Adipose tissue (tissue), 3 donors: ENCODE measurements around the gene COL13A1. TPM values are rescaled to one million over a fixed set of nuclear protein-coding genes. Genes with fewer than 3 reads are reported as not detected.

Experiments used
- H3K27ac ChIP-seq: one replicate; pipeline ENCODE4 v1.5.1; 2013; ENCODE audit warnings: low read depth, low read length
- WGBS, 3 donors: extraction: QIAGEN DNeasy Blood & Tissue Kit; methylation state at CpG; one replicate each; pipeline ENCODE4 v1.1.7; 2013; 5-methylcytosine and 5-hydroxymethylcytosine counted together
- polyA plus RNA-seq, 3 donors: library from polyadenylated mRNA; stranded (reverse); fragments of 200-250 nt; gene quantifications; one replicate each; pipeline ENCODE4 v1.2.3, GENCODE V29; 2013
- donor health status: healthy with polysubstance abuse.
- donor health status: Bipolar disorder and iron deficiency.
- donor health status: healthy.

Gene COL13A1
- polyA plus RNA-seq, 3 donors = 0.22 to 0.79 (median 0.49) TPM

DNA sequence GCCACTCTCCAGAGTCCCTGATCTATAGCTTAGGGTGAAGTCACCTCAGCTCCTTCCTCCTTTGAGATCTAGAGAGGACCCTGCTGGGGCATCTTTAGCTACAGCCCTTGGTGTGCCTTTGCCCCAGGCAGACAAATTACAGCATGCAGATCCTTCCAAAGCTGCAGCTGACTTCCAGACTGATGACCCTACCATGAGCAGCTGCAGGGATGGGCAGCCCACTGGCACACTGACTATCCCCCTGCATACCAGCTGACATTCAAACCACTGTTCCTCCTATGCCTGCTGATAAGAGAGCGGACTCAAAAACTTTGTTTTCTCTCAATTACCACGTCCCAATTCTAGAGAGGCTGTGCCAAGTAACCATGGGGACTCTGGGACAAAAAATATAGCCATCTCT lies 70.6 kb downstream of the COL13A1 start:
- no peak overlapping the region for H3K27ac ChIP-seq
- 55 to 85% (median 66%) methylated on average over 2 of the region's 2 CpGs for WGBS, 3 donors

GRCh38 chr10:69873135-69873639 lies 71.5 kb downstream of the COL13A1 start:
- WGBS, 3 donors = 76 to 89% (median 80%) methylated on average over 4 of the region's 4 CpGs

DNA sequence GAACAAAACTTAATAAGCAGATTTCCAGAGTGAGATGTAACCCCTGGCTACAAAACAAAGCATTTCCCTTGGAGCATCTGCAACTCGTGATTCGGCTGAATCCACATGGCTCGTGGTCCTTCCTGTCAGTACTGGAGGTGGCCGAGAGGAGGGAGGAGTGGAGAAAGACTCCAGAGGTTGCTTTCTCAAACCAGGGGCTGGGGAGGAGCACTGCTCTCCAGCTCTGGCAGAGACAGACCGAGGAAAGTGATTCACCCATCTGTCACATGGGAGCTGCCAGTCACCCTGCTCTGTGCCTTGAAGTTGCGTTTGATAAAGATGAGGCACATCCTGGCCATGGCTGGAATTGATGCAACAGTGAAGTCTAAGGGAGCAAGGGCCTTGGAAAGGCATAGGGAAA lies 72.7 kb downstream of the COL13A1 start:
- H3K27ac ChIP-seq = no peak overlapping the region
- 55 to 66% (median 59%) methylated on average over 6 of the region's 6 CpGs for WGBS, 3 donors

More at GRCh38 chr10:69873135-69873639, 71.5 kb downstream of the COL13A1 start:
- no peak overlapping the region for H3K27ac ChIP-seq

GRCh38 chr10:69875856-69876255 lies 74.2 kb downstream of the COL13A1 start:
- no peak overlapping the region for H3K27ac ChIP-seq
- 84 to 92% (median 91%) methylated on average over 4 of the region's 4 CpGs for WGBS, 3 donors

- WGBS, 3 donors = 89 to 92% (median 91%) methylated on average over 8 of the region's 8 CpGs
Measured at GRCh38 chr10:69876286-69876685, 74.6 kb downstream of the COL13A1 start.

DNA sequence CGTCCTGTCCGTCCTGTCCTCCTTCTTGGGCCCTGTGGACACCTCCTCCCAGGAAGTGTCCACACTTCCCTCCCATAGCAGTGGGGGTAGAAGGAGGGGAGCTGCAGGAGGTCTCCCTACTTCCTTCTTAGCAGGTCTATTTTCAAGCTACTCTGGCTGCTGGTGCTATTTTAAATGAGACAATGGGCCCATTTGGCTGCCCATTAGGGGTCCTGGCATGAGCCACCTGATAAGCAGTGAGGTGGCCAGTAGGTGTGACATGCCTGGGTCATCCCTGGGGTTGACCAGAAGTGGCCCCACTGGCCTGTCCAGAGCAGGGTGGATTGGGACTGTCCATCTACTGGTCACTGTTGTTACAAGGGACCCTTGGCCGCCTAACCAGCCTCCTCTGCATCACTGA lies 75.2 kb downstream of the COL13A1 start:
- 72 to 79% (median 75%) methylated on average over 3 of the region's 3 CpGs for WGBS, 3 donors

More at GRCh38 chr10:69876286-69876685, 74.6 kb downstream of the COL13A1 start:
- no peak overlapping the region for H3K27ac ChIP-seq

GRCh38 chr10:69878038-69878437 lies 76.3 kb downstream of the COL13A1 start:
- WGBS, 3 donors = 66 to 77% (median 76%) methylated on average over 10 of the region's 10 CpGs
- no peak overlapping the region for H3K27ac ChIP-seq

More for the DNA sequence above, 75.2 kb downstream of the COL13A1 start:
- no peak overlapping the region for H3K27ac ChIP-seq

GRCh38 chr10:69878951-69879350 lies 77.2 kb downstream of the COL13A1 start:
- 68 to 94% (median 91%) methylated on average over 3 of the region's 3 CpGs for WGBS, 3 donors
- no peak overlapping the region for H3K27ac ChIP-seq

DNA sequence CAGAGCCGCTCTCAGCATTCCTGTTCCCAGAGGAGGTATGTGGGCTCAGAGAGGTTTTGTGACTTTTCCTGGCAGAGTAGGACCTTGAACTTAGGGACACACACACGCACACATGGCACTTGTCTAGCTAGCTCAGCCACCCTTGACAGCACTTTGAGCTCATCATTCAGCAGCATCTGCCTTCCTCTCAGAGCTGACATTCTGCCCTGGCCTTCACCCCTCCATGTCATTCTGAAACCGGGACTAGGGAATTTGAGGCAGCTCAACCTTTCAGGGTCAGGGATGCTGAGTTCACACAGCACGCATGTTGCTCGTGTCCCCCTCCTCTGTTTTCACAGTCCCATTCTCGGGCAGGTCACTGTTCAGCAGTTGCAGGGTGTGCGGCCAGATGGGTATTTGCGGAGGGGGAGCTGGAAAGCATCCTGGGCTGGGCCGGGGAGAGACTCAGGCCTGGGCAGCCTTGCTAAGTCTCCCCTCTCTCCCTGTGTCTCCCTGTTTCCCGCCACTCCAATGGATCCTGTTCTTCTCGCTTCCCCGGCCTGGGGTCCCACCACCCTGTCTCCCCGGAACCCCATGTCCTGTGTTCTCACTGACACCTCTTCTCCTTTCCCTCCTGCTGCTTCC lies 78.0 kb downstream of the COL13A1 start:
- H3K27ac ChIP-seq = no peak overlapping the region
- 71 to 89% (median 87%) methylated on average over 12 to 13 of the region's 13 CpGs for WGBS, 3 donors

DNA sequence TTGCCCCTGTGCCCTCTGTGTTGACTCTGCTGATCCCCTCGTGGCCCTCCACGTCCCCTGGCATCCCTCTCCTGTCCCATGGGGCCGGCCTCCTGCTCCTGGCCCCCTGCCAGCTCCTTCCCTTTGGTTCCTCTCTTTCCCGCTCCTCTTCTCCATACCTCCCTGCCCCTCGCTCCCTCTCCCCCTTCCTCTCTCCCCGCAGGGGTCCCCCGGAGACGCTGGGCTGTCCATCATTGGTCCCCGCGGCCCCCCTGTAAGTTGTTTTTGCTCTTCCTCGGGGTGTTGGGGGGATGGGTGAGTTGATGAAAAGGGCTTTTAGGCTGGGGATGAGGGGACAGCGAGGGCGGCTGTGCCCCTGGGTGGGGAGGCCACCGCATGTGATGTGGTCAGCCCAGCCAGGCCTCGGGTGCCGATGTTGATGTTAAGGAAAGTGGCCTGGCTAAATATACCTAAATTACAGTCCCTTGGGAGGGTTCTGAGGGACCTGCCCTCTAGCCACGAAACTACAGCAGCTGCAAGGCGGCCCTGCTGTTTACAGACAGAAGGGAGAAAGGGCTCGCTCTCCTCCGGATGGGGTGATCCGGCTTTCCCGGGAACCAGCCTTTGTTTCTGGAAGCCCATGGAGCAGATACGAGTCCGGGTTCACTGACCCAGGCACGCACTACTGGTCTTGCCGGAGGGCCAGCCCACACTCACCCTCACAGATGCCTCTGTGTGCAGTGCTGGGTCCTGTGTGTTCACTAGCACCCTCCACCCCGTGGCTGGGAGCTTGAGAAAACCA lies 78.8 kb downstream of the COL13A1 start:
- no peak overlapping the region for H3K27ac ChIP-seq
- 42 to 51% (median 51%) methylated on average over 26 to 27 of the region's 27 CpGs for WGBS, 3 donors

DNA sequence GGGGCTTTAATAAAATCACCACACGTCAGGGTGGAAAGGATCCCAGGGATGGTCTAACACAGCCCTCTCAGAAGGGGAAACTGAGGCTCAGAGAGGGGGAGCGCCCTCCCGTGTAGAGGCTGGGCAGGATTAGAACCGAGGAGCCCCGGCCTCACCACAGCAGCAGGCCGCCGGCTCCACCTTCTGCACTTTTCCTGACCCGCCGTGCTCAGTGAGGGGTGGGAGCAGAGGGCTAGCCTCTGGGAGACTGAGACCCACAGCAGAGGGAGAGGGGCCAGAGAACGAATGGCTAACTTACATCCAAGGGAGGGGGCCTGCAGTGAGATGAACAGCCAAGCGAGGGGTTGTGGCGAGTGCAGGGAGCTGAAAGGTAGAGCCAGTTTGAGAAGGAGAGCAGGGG lies 79.5 kb downstream of the COL13A1 start:
- WGBS, 3 donors = 72 to 82% (median 76%) methylated on average over 12 of the region's 12 CpGs
- H3K27ac ChIP-seq = no peak overlapping the region

- 85 to 89% (median 85%) methylated on average over 5 of the region's 5 CpGs for WGBS, 3 donors
- no peak overlapping the region for H3K27ac ChIP-seq
Measured at GRCh38 chr10:69883310-69884023, 81.8 kb downstream of the COL13A1 start.

GRCh38 chr10:69884024-69884367 lies 82.3 kb downstream of the COL13A1 start:
- H3K27ac ChIP-seq = no peak overlapping the region
- WGBS, 3 donors = 62 to 74% (median 72%) methylated on average over 3 of the region's 3 CpGs

DNA sequence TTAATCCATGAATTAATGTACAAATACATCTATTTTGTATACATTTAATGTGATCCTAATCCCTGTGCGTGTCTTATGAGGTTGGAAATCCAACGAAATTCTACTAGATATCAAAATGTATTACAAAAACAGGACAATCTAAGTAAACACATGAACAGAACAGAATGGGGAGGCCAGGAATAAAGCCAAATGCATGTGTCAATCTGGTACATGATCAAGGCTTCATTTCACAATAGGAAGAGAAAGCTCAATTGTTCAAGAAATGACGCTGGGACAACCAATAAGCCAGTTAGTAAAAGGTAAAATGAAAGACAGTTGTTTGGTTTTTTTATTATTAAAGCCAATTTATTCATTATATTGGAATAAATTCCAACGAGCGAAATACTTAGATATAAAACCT lies 83.0 kb downstream of the COL13A1 start:
- WGBS, 3 donors = 86 to 89% (median 88%) methylated on average over 5 of the region's 5 CpGs
- no peak overlapping the region for H3K27ac ChIP-seq

DNA sequence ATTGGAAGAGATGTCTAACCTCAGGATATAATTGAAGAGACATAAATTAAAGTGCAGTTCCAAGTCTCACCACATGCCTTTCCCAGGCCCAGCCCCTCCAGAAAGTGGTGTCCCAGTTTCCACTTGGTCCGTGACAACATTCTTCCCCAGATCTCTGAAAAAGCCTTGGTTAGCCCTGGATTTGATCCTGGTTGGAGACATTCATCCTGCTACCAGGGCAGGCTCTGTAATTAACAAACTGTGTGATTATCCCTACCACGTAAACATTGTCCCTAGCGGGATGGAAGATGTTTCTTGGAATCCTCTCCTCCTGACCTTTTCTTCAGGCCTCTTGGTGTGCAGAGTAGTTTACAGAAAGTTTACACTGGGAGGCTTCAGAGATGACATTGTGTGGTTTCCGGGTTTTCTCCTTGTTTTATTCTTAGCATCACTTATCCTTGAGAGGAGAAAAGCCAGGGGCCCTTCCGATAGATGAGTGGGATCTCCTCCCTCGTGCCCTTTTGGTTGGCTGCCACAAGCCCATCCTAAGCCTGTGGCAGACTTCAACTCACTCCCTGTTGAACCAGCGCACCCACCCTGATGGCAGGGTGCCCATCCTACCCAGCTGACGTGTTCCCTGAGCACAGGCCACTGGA lies 83.8 kb downstream of the COL13A1 start:
- WGBS, 3 donors = 70 to 79% (median 77%) methylated on average over 8 of the region's 8 CpGs
- no peak overlapping the region for H3K27ac ChIP-seq

GRCh38 chr10:69888882-69889584 lies 87.3 kb downstream of the COL13A1 start:
- no peak overlapping the region for H3K27ac ChIP-seq
- 82 to 89% (median 84%) methylated on average over 12 of the region's 12 CpGs for WGBS, 3 donors

- WGBS, 3 donors = 77 to 84% (median 81%) methylated on average over 7 of the region's 7 CpGs
- H3K27ac ChIP-seq = no peak overlapping the region
Measured at GRCh38 chr10:69890065-69890847, 88.5 kb downstream of the COL13A1 start.
